ENCODE measurements around the gene B9D1. TPM values are rescaled to one million over a fixed set of nuclear protein-coding genes. Genes with fewer than 3 reads are reported as not detected.
A peak's percentile ranks its signal among the peaks of the same experiment; 100 is the strongest.

Gene B9D1
- total RNA-seq, 4 donors from 2014 or later = 3.8 to 105 (median 25.6) TPM

- no peaks in the 10 kb centered on the region for H3K9me3 ChIP-seq
- intact Hi-C loops (cut with DNase I; ENCODE audit: low total_unique reads) = no loop called here
- no peaks in the 10 kb centered on the region for H3K4me1 ChIP-seq
- H3K27ac ChIP-seq = no peak overlapping the region
- DNase-seq = no peak
- no peak overlapping the region for H3K4me3 ChIP-seq
- no peaks in the 10 kb centered on the region for H3K27me3 ChIP-seq
- no peak for TF ChIP-seq CTCF (IDR thresholded peaks at IDR 0.05)
- TF ChIP-seq POLR2A (IDR thresholded peaks at IDR 0.05) = no peak
- H3K36me3 ChIP-seq = no peaks in the 10 kb centered on the region
These were observed 37.0 kb downstream of the B9D1 start for GRCh38 chr17:19325542-19325941.

GRCh38 chr17:19322861-19323260 lies 39.7 kb downstream of the B9D1 start:
- Histone ChIP-seq H3K27me3 (no peaks in the 10 kb centered on the region), H3K27ac (no peak overlapping the region), H3K4me3 (no peak overlapping the region), H3K36me3 (no peaks in the 10 kb centered on the region), H3K4me1 (no peaks in the 10 kb centered on the region), H3K9me3 (no peaks in the 10 kb centered on the region)
- intact Hi-C loops (cut with DNase I; ENCODE audit: low total_unique reads) = no loop called here
- TF ChIP-seq CTCF (IDR thresholded peaks at IDR 0.05) (no peak), POLR2A (IDR thresholded peaks at IDR 0.05) (no peak)
- DNase-seq = peak in 1 of 2 donors; percentile 5

- intact Hi-C loops (cut with DNase I; ENCODE audit: low total_unique reads) = no loop called here
- no peaks in the 10 kb centered on the region for H3K36me3 ChIP-seq
- TF ChIP-seq CTCF (IDR thresholded peaks at IDR 0.05) (no peak), POLR2A (IDR thresholded peaks at IDR 0.05) (no peak)
- H3K9me3 ChIP-seq = no peaks in the 10 kb centered on the region
- no peak for DNase-seq
- H3K27me3 ChIP-seq = no peaks in the 10 kb centered on the region
- H3K27ac ChIP-seq = no peak overlapping the region
- H3K4me3 ChIP-seq = no peak overlapping the region
- peaks cover 0 to 6% of the 10 kb centered on the region in 2 donors for H3K4me1 ChIP-seq
These were observed 40.4 kb downstream of the B9D1 start for GRCh38 chr17:19322129-19322505.

- intact Hi-C loops (cut with DNase I; ENCODE audit: low total_unique reads) = no loop called here
- TF ChIP-seq POLR2A (IDR thresholded peaks at IDR 0.05) (no peak), CTCF (IDR thresholded peaks at IDR 0.05) (no peak)
These were observed 40.9 kb downstream of the B9D1 start for GRCh38 chr17:19321481-19322128.

GRCh38 chr17:19320876-19321275 lies 41.6 kb downstream of the B9D1 start:
- intact Hi-C loops (cut with DNase I; ENCODE audit: low total_unique reads) = no loop called here
- no peak for TF ChIP-seq POLR2A (IDR thresholded peaks at IDR 0.05)
- TF ChIP-seq CTCF (IDR thresholded peaks at IDR 0.05) = no peak
- Histone ChIP-seq H3K27me3 (no peaks in the 10 kb centered on the region), H3K9me3 (no peaks in the 10 kb centered on the region), H3K4me1 (peaks cover 0 to 12% of the 10 kb centered on the region in 2 donors), H3K27ac (no peak overlapping the region), H3K4me3 (no peak overlapping the region), H3K36me3 (no peaks in the 10 kb centered on the region)
- DNase-seq = no peak

More at GRCh38 chr17:19321481-19322128, 40.9 kb downstream of the B9D1 start:
- H3K4me3 ChIP-seq = no peak overlapping the region
- H3K4me1 ChIP-seq = peaks cover 0 to 11% of the 10 kb centered on the region in 2 donors
- no peak for DNase-seq
- H3K36me3 ChIP-seq = no peaks in the 10 kb centered on the region
- no peak overlapping the region for H3K27ac ChIP-seq
- H3K27me3 ChIP-seq = no peaks in the 10 kb centered on the region
- H3K9me3 ChIP-seq = no peaks in the 10 kb centered on the region

Data from uterus (tissue), 4 donors.